Nephron (organoid): Measurements from ENCODE around the gene HLA-DPB1.
"Not testable (repeated sequence)": the region's sequence is repeated elsewhere in the genome, so short reads cannot be mapped to it uniquely, and the experiment has no call there.

Source experiments
- H3K27ac Mint-ChIP-seq, 3 experiments: 2 replicates each; pipeline ENCODE4 v1.8.0; 2020; ENCODE audit warnings: mixed read lengths in 3 of 3, mild to moderate bottlenecking in 2 of 3, moderate library complexity in 1 of 3
- H3K27me3 Mint-ChIP-seq: 2 replicates; pipeline ENCODE4 v1.8.0; 2021; ENCODE audit warnings: low read depth, mild to moderate bottlenecking, moderate library complexity, mixed read lengths
- H3K36me3 Mint-ChIP-seq: 2 replicates; pipeline ENCODE4 v1.8.0; 2020; ENCODE audit warnings: low read depth, mixed read lengths
- H3K4me1 Mint-ChIP-seq: 2 replicates; pipeline ENCODE4 v1.8.0; 2020; ENCODE audit warnings: mixed read lengths
- H3K4me3 Mint-ChIP-seq, 3 experiments: 2 replicates each; pipeline ENCODE4 v1.8.0; 2020; ENCODE audit warnings: mild to moderate bottlenecking in 3 of 3, mixed read lengths in 3 of 3, moderate library complexity in 2 of 3
- H3K9me3 Mint-ChIP-seq: 2 replicates; pipeline ENCODE4 v1.8.0; 2020; ENCODE audit warnings: mixed read lengths
- TF ChIP-seq, protein P1 (sequence below), 3 experiments: fragments of 200-600 bp; sonication (generic); IDR thresholded peaks; one replicate each; pipeline ENCODE4 v1.5.0; 2021; ENCODE audit warnings: antibody characterized with exemption in 3 of 3; ENCODE audit not compliant: unreplicated experiment in 3 of 3

The HLA-DPB1 gene

DNA sequence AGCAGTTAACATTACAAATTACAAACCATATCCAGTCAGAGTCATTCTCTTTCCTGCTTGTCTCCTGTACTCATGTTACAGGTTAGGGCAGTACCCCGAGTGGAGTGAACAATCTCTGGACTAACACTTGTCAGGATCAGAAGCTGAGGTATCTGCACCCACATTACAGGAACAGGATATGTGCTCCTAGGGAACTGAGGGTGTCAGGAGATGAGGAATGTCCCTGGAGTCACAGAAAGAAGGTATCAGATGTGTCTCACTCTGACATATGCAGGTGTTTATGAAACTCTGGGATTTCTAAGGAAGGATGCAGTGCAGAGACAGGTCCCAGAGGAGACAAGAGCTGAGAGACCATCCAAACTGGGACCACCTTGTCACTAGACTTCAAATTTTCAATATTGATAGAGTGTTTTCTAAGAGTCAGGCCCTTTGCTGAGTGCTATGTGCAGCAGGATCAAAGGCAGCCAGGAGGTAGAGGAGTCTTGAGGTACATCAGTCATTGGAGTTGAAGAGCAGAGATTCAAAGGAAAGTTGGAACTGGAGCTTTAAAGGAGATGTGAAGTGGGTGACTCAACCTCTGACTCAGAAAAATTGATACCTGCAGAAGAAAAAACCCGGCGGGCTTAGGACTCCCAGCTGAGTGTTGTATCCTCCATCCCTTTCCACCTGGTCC, 12.6 kb downstream of the HLA-DPB1 start:
- Mint-ChIP-seq H3K36me3 (peaks cover 4% of the 10 kb centered on the region), H3K27ac (no peak overlapping the region), H3K9me3 (no peaks in the 10 kb centered on the region), H3K4me3 (no peak overlapping the region), H3K27me3 (no peaks in the 10 kb centered on the region), H3K4me1 (no peaks in the 10 kb centered on the region)
- TF ChIP-seq, protein P1, sequence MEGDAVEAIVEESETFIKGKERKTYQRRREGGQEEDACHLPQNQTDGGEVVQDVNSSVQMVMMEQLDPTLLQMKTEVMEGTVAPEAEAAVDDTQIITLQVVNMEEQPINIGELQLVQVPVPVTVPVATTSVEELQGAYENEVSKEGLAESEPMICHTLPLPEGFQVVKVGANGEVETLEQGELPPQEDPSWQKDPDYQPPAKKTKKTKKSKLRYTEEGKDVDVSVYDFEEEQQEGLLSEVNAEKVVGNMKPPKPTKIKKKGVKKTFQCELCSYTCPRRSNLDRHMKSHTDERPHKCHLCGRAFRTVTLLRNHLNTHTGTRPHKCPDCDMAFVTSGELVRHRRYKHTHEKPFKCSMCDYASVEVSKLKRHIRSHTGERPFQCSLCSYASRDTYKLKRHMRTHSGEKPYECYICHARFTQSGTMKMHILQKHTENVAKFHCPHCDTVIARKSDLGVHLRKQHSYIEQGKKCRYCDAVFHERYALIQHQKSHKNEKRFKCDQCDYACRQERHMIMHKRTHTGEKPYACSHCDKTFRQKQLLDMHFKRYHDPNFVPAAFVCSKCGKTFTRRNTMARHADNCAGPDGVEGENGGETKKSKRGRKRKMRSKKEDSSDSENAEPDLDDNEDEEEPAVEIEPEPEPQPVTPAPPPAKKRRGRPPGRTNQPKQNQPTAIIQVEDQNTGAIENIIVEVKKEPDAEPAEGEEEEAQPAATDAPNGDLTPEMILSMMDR (IDR thresholded peaks at IDR 0.05; ENCODE audit: unreplicated experiment in 3 of 3) = no peak

GRCh38 chr6:33088931-33089620, 13.3 kb downstream of the HLA-DPB1 start:
- TF ChIP-seq, protein P1 (IDR thresholded peaks at IDR 0.05; ENCODE audit: unreplicated experiment in 3 of 3) = no peak
- peaks cover 4% of the 10 kb centered on the region for H3K36me3 Mint-ChIP-seq
- H3K4me3 Mint-ChIP-seq = no peak overlapping the region
- H3K27ac Mint-ChIP-seq = no peak overlapping the region
- no peaks in the 10 kb centered on the region for H3K4me1 Mint-ChIP-seq
- H3K9me3 Mint-ChIP-seq = no peaks in the 10 kb centered on the region
- H3K27me3 Mint-ChIP-seq = no peaks in the 10 kb centered on the region

- H3K36me3 Mint-ChIP-seq = no peaks in the 10 kb centered on the region
- H3K4me3 Mint-ChIP-seq = no peak overlapping the region
- TF ChIP-seq, protein P1 (IDR thresholded peaks at IDR 0.05; ENCODE audit: unreplicated experiment in 3 of 3) = no peak
- no peak overlapping the region for H3K27ac Mint-ChIP-seq
- no peaks in the 10 kb centered on the region for H3K4me1 Mint-ChIP-seq
- H3K27me3 Mint-ChIP-seq = peaks cover 12% of the 10 kb centered on the region
- H3K9me3 Mint-ChIP-seq = peaks cover 4% of the 10 kb centered on the region
Measured at GRCh38 chr6:33091957-33092356, 16.2 kb downstream of the HLA-DPB1 start.

GRCh38 chr6:33092385-33092784, 16.6 kb downstream of the HLA-DPB1 start:
- Mint-ChIP-seq H3K27ac (no peak overlapping the region), H3K4me1 (no peaks in the 10 kb centered on the region), H3K36me3 (no peaks in the 10 kb centered on the region), H3K27me3 (peaks cover 12% of the 10 kb centered on the region), H3K4me3 (no peak overlapping the region), H3K9me3 (peaks cover 5% of the 10 kb centered on the region)
- TF ChIP-seq, protein P1 (IDR thresholded peaks at IDR 0.05; ENCODE audit: unreplicated experiment in 3 of 3) = no peak

DNA sequence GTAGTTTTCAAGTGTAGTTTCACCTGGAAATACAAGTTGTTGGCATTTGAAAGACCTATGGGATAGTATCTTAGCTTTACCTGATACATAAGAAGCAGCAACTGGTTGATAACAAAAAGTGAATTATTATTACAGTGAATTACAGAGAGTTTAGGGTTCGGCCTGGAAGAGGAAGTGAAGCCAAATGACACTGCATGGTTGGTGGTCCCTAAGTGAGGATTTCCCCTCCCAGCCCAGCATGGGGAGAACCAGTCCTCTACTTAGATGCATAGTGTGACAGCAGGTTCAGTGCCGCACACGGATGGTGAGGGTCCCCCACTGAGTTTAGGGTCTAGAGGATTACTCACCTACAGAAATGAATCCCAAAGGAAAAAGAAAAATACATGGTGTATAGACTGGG, 18.1 kb downstream of the HLA-DPB1 start:
- peaks cover 19% of the 10 kb centered on the region for H3K9me3 Mint-ChIP-seq
- H3K4me3 Mint-ChIP-seq = no peak overlapping the region
- TF ChIP-seq, protein P1 (IDR thresholded peaks at IDR 0.05; ENCODE audit: unreplicated experiment in 3 of 3) = no peak
- no peak overlapping the region for H3K27ac Mint-ChIP-seq
- peaks cover 12% of the 10 kb centered on the region for H3K27me3 Mint-ChIP-seq
- H3K36me3 Mint-ChIP-seq = no peaks in the 10 kb centered on the region
- no peaks in the 10 kb centered on the region for H3K4me1 Mint-ChIP-seq

DNA sequence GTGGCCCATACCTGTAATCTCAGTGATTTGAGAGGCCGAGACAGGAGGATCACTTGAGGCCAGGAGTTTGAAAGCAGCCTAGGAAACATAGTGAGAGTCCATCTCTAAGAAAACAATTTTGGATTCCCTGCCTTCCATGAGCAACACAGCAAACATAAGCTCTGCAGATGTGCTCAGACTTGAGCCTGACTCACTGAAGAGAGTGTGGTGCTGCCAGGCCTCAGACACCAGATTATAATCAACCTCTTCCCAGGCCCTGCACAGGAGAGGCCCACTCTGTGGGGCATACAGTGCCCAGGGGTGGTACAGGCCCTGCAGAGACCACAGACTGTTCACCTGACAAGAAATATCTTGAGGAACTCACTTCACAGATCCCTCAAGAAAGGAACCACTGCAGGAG, 19.9 kb downstream of the HLA-DPB1 start:
- H3K4me3 Mint-ChIP-seq = no peak overlapping the region
- H3K27me3 Mint-ChIP-seq = peaks cover 15% of the 10 kb centered on the region
- no peaks in the 10 kb centered on the region for H3K4me1 Mint-ChIP-seq
- H3K9me3 Mint-ChIP-seq = peaks cover 36% of the 10 kb centered on the region
- no peaks in the 10 kb centered on the region for H3K36me3 Mint-ChIP-seq
- no peak overlapping the region for H3K27ac Mint-ChIP-seq
- TF ChIP-seq, protein P1 (IDR thresholded peaks at IDR 0.05; ENCODE audit: unreplicated experiment in 3 of 3) = no peak

DNA sequence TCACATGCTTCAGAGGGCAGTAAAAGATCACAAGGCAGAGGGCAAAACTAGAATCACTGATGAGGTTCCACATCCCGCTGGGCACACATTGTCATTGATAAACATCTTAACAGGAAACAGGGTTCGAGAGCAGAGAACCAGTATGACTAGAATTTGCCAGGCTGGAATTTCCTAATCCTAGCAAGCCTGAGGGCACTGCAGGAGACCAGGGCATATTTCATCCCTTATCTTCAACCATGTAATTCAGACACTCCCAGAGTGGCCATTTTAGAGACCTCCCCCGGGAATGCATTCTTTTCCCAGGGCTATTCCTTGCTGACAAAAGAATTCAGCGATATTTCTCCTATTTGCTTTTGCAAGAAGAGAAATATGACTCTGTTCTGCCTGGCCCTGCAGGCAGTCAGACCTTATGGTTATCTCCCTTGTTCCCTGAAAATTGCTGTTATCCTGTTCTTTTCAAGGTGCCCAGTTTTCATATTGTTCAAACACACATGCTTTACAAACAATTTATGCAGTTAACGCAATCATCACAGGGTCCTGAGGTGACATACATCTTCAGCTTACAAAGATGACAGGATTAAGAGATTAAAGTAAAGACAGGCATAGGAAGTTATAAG, 25.4 kb downstream of the HLA-DPB1 start:
- not testable (repeated sequence) for H3K27ac Mint-ChIP-seq, H3K4me1 Mint-ChIP-seq, H3K36me3 Mint-ChIP-seq, H3K4me3 Mint-ChIP-seq
- peaks cover 55% of the 10 kb centered on the region for H3K9me3 Mint-ChIP-seq
- peaks cover 32% of the 10 kb centered on the region for H3K27me3 Mint-ChIP-seq
